ENCODE results near the gene SLC22A23.
A peak's percentile ranks its signal among the peaks of the same experiment; 100 is the strongest.

Gene SLC22A23

DNA sequence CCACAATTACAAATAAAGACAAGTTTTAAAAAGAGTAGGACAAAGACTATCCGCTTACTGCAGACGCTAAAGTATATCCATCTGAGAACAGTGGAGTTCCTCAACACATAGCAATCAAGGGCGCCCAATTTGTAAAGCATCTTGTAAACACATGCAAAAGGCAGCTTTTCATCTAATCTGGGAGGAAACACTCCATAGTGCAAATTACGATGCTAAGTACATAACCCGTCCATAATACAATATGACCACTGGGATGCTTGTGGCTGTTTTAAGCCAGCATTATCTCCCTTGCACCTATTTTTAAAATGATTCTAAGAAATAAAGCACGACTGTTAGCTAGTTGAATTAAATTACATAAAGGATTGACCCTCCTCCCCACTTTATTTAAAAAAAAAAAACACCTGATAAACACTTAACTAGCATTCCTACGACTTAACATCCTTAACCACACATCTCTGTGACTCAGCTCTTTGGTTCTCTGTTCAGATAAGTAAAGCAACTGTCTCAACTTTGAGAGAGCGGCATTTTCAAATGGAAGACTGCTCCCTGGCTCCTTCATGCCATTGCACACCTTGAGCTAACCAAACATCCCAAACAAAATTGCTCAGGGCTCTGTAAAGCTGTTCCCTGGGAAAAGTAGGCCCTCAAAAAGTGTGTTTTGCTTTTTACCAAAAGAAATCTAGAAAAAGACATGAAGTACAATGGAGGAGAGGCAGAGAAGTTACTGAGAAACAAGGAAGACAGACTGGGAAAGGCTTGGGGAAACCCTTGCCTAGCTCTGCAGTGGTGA, 14.2 kb downstream of the SLC22A23 start:
- no peak for DNase-seq

DNA sequence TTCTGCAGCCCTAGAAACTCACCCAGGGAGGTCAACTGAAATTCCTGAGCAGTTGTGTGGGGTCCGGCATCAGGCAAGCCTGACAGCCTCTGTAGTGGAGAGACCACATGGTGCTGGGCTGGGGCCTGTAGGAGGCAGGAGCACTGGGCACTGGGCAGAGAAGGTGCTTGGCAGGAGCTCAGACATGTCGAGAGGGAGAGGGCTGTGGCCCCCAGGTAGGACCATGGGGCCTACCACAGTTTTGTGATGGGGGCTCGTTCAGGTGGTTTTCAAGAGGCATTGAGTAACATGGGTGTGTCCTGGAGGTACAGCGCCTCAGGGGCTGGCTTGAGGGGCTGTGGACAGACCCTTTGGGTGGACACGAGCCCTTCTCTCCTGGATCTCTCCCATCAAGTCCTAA, 15.9 kb downstream of the SLC22A23 start:
- no peak for DNase-seq

DNA sequence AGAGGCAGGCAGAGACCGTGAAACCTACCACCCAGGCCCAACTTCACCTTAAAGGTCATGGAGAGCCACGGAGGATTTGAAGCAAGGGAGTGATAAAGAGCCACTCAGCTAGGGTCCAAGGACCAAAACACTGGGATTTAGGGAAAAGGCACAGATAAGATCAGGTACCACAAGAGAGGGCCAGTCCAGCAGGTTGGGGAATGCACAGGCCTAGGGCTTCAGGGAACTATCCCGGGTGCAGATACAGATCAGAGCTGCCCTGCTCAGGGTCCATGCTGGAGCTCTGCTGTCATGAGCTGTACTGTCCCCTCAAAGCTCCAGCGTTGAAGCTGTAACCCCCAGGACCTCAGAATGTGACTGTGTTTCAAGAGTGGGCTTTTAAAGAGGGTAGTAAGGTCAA, 16.9 kb downstream of the SLC22A23 start:
- no peak for DNase-seq

DNA sequence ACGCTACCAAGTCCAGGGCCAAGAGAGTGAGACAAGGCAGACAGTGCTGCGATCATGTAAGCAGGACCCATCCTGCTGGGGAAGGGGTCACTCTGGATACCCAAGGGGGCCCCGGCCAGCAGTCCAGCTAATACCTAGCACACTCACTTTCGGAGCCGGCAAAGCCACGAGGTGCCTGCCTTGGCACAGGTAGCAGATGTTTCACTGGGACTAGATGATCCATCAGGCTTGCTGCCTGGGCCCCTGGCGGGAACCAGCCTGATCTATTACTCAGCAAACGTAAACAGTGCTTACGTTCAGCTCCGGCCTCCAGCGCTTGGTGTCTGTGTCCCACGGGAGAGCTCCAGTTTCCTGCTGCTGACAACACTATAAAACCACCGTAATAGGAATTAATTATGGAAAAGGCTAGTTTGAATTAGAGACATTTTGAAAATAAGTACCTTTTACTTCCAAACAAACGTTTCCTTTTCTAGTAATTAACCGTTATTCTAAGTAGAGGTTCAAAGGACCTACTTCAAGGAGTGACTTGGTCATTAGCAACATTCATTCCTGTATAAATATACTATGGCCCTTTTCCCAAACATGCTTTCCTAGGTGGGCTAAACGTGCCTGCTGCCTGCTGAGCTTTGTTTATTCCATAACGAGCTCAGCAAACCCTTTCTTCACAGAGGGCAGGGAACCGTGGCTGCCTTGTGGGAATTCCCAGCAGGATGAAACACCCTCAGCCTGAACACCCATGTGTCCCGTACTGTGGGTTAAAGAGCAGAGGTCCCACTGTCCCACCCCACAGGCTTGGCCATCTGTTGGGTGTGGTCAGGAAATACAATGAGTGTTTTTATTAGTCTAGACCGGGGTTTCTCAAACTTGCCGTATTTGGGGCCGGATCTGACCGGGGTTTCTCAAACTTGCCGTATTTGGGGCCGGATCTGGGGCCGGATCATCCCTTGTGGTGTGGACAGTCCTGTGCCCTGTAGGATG, 18.4 kb downstream of the SLC22A23 start:
- DNase-seq: peak; percentile 89

DNA sequence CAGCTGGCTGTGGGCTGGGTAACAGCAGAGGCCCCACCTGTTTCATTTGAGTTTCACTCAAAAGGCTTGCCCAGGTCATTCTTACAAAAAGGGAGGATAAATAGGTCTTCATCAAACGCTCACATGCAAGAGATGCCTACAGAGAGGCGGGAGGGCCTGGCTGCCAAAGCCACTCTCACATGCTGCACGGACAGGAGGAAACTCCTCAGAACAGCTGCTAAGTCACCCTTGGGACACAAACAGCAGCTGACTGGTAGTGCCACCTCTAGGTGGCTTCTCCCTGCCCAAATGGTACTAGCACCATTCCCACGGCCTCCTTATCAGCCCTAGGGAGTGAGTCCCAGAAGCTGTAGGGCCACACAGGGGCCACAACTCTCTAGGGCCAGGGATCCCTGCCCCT, 23.8 kb downstream of the SLC22A23 start:
- DNase-seq: no peak

DNA sequence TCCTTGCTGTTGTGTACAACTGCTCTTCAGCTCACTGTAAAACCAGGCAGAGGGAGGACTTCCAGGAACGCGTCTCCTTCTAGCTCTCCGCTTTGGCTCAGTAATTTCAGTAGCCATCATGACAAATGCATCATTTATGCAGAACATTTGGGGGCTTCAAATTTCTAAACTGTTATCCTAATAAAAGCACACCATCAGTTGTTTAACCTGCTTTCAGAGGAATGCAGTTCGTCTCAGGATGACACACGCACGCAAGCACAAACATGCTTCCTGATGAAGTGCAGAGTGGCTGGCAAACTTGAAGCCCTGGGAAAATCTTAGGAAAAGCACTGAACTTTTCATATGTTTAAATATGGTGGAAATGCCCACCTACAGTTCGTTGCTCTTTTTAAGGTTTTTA, 24.4 kb downstream of the SLC22A23 start:
- DNase-seq: no peak

DNA sequence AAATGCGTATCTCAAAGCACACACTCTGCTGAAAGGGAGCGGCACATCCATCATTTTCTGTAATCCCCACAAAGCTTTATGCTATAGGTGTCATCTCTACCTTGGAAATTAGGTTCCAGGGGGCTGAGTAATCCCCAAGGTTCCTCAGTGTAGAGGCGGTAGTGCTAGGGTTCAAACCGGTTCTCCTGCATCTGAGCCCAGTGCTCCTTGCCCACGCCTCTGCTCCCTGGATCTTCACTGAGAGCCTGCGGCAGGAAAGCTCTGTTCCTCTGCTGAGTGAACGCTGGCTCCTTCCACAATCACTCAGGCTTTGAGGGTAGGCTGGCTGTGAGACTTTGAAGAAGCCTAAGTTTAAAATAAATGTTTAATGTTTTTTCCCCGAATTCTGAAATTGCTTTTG, 24.9 kb downstream of the SLC22A23 start:
- DNase-seq: peak; percentile 45

DNA sequence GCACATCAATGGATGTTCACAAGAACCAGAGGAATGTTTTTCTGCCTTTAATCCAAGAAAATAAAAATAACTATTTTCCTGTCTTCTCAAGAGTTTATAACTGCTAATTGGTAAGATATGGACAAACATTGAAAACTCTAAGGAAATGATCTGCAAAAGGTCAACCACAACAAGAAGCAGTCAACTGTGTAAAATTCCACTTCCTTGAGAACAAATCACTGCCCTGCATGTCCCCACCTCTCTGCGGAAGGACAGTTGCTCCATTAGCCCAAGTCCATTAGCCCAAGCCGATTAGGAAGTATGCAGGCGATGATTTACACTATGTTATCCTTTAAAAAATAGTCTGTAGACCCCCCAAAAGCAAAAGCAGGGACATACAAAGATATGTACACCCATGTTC, 27.6 kb downstream of the SLC22A23 start:
- DNase-seq: peak; percentile 61

DNA sequence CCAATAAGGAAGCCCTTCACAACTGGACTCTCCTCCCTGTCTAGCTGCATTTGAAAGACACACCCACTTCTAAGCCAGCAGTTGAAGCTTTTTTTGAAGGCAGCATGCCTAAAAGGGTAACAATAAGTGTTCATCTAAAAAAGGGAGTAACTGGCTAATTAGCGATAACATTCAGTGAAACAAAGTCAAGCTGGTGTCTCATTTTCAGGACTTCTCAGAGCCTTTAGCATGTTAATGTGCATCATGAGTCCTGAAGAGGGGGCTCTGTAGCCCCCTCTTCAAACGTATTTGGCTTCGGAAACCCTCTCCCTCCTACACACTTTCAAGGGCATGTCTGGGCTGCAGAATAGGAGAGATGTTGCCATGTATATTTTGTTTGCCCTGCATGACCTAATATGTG, 28.1 kb downstream of the SLC22A23 start:
- DNase-seq: no peak

DNA sequence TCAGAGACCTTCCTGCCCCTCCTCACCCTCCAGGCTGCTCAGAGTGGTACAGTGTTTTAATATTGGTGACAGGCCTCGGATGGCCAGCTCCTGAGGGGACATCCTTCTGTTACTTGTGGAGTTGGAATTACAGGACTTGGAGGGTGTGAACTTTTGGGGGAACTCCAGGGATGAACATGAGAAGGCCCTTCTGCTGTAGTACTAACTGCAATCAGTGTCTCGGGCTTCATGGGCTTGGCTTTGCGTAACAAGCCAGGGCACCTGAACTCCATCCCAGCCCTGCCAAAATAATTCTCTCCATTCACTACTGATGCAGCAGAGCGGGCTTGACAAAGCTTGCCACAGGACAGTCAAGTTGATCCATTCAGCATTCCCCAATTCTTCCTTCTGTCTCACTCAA, 28.6 kb downstream of the SLC22A23 start:
- DNase-seq: no peak

DNA sequence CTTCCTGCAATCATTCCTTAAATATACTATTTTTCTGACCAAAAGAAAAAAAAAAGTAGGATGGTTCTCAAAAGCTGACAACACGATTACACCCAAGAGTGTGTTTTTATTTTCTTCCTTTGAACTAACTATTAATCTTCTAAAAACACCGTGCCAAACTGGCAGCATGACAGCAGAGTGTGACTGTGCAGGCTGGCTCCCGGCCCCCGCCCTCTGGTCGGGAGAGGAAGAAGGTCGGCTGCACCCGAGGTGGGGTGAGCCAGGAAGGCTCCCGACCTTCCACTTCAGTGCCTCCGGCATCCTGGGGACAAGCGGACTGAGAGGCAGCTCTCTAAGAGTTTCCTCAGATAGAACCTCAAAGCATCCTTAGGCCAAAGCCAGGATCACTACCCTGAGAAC, 29.2 kb downstream of the SLC22A23 start:
- DNase-seq: no peak

DNA sequence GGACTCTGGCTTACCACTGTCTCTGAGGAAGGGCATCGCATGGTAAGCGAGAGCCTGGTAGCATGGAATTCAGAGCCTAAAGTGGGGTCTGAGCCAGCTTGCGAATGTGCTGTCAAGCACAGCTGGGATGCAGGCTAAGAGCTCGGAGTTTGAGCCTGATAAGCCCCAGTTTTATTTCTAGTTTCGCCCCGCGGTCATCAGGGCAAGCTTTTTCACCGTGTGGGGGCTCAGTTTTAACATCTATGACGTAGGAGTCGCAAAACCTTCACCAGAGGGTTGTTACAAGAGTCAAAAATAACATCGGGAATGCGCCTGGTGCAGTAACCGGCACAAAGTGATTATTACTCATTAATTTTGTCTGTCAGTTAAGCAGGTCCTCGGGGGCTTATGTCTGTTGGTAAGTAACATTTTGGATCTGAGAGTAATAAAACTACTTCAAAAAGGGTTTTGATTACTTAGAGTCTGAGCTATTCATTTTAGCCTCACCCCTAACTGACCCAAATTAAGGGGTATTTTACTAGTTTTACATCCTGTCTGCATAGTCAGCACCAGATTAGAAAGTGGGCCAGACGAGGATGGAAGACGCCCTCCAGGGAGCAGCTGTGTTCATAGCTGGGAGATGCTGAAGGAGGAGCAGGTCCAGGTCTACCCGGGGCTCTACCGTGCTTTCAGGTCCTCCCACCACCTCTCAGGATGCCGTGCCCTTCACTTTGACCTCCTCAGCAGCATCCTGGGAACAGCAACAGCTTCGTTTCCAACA, 29.7 kb downstream of the SLC22A23 start:
- DNase-seq: no peak

DNA sequence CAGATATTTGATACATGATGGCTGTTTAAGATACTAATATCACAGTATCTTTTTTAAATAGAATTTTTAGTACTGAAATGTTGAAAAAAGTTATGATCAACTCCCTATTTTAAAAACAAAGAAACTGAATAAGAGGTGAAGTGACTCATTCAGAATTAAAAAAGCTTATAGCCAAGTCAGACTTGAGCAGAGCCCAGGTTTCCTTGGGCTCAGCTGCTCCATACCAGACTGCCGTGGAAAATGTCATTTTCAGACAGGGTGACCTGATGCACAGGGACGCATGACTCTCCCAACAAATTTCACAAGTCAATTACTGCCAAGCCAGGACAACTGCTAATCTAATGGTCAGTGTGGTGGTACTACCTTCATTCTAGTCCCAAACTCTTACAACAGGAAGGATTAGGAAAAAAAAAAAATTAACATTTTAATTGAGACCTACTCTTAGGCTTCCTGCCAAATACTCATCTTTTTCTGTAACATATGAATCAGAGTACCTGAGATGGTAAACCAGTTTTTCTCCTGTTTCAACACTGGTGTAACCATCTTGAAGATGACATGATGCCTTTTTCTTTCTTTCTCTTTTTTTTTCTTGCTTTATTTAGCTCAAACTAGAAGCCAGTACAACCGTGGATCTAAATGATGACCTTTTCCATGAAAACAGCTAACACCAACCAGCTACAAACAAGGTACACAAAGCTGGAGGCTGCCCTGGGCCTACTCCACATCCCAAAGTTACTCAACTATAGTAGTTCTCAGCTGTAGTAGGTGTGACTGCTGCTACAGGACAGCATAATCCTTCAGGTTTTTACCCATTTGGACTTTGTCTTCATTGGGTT, 30.5 kb downstream of the SLC22A23 start:
- no peak for DNase-seq

DNA sequence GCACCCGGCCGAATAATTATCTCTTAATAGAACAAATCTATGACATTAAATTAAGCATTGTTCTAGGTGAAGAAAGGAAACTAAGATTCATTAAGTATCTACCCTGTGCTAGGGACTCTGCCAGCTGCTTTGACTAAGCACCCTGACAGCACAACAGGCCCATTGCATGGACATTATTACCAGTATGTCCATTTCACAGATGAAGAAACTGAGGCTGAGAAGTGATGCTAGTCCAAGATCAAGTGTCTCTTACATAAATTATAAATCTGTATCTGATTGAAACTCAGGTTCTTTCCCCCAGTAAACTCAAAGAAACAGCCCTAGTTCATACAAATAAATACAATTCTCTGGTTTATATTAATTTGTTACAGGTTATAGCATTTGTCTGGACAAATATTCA, 31.3 kb downstream of the SLC22A23 start:
- no peak for DNase-seq

DNA sequence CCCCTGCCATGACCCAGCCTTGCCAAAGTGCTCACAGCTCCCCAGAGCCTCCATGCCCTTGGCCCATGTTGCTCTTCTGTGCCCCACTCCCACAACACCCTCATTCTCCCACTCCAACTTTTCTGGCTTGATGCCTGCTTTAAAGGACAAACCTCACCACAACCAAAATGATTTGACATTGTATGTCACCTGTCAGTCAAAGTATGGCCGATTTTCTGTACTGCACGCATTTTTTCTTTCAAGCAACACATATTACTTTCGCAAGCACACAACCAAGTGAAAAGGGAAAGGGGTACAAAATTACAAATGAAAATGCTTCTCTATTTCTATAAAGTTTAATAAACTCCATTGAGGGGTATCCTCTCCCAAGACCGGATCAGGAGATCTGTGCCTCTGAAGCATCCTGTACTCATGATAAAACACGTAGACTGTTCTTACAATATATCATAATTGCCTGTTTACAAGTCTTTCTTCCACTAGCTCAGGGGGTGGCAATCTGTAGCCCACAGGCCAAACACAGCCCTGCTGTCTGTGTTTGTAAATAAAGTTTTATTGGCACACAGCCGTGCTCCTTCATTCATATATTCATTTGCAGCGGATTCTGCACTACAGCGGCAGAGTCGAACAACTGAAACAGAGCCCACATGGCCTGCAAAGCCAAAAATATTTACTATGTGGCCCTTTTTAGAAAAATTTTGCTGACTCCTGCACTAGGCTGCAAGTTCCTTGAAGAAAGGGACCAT, 32.5 kb downstream of the SLC22A23 start:
- DNase-seq: no peak

DNA sequence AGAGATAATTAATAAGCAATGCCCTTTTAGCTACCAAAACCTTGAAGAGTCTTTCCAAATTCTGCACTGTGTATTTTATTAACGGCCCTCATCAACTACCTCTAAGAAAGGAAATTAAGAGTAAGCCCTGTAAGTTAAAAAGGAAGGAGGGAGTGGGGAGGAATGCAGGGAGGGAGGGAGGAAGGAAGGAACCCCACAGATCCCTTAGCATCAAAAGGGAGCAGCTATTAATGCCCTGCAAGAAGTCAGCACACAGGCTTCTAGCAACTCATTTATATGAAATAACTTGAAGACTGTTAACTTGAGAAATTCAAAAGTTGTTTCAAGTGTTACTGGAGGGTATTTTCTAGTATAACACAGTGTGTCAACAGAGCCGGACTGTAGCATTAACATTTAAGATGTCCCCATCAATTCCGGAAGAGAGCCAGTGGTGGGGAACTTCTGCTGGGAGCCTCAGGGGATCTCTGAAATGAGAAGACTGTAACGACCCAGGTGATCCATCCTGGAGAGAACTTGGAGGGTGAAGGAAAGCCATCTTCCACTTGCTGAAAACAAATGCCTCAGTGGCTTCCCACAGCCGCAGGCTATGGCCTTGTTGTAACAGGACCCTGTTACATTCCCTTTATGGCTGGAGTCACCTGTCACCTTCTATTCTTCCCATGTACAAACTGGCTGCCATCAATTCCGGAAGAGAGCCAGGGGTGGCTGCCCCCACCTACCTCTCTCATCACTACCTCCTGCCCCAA, 33.2 kb downstream of the SLC22A23 start:
- no peak for DNase-seq

DNA sequence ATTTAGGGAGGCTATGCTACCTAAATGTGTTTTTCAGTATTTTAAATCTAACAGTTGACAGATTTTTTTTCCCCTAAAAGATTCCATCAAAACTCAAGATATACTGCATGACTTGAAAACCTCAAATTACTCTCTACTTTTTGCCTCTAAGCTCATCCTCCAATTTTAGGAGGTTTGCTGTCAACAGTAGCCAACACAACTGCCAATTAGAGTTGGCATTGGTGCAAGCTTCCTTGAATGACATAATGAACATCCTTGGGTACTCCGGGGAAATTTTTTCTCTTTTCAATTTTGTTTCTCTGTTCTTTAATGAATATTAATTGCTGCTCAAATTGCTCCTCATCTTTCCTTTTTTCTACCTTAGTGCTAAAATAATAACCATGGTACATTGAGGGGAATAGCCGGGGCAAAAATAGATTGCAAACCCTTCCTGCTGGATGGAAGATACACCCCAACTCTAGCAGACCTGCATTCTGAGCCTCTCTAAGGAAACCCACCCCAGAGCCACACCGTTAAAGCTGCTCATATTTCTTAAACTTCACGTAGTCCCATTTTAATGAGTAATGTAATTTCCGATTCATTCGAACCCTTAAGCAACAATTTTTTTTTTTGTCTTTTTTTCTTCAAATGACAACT, 34.3 kb downstream of the SLC22A23 start:
- no peak for DNase-seq

DNA sequence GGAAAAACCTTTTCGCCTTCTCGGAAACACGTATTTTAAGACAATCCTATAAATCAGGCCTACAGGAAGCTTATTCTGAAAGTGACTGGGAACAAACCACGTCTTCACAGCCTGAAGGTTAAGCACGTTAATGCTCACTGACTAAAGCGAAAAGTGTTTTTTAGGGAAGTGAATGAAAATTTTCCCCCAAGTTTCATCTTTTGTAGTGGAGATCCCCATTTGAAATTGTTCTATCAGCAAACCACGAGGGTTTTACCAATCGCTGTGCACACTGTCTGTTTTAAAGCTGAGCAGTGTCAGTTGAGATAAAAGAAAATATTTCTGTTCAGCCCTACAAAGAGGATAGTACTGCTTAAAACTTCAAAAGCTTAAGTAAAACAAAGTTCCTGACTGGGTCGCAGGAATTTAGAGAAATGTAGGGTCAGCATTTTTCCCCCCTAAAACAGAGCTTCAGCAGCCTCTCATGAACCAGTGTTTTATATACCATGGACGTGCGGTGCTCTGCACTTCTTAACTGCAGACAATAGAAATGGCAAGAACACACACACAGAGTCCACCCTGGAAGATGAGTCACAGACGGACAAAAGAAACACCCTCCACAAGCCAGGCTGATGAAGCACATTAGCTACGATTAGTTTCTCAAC, 34.9 kb downstream of the SLC22A23 start:
- no peak for DNase-seq

DNA sequence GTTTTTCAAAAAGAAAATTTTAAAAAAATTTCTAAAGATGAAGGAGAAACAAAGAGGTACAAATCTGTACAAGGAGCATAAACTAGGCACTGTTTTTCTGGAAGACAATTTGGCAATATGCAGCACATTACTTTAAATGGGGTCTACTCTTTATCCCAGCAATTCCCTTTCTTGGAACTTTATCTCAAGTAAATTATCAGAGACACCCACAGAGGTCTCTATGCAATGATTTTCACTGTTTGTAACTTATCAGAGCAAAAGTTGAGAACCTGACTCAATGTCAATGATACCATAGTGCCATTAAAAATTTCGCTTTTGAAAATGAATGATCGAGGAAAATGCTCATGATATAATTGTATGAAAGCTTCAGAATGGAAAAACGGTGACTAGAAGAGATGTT, 35.7 kb downstream of the SLC22A23 start:
- DNase-seq: no peak

Data from NCI-H82 (cell line).